ENCODE data around the gene CISD1. TPM values are rescaled to one million over a fixed set of nuclear protein-coding genes. Genes with fewer than 3 reads are reported as not detected.
A peak's percentile ranks its signal among the peaks of the same experiment; 100 is the strongest.

Gene CISD1
- polyA plus RNA-seq, 2 of the 4 experiments (the other 2 are of a cell fraction) = 48.1 to 102 TPM

GRCh38 chr10:58334817-58335305, 65.9 kb downstream of the CISD1 start, which contains the start of gene UBE2D1:
Gene UBE2D1, plus strand, starts transcription at chr10:58335006. Its CDS starts 196 bp downstream, at chr10:58335202.
- no peaks in the 10 kb centered on the region for H3K9me3 ChIP-seq
- CTCF ChIA-PET = interaction anchor here (0.6 to 1.8 kb wide), 4 partner anchors 10 to 151 kb away, joined by 3 to 6 read pairs (median 3); no protein-coding TSS in a partner anchor
- no peak for FAIRE-seq
- peak within 1 kb of the TSS; percentile 99 for H3K4me3 ChIP-seq
- peak within 1 kb of the TSS; percentile 91 for H3K4me2 ChIP-seq
- ATAC-seq = peak; percentile 94 to 98
- WGBS (ENCODE audit: missing lambda C conversion rate) = under 1% methylated on average over 26 of the region's 49 CpGs
- H3K4me1 ChIP-seq = peaks cover 11% of the 10 kb centered on the region; the same call in 2 of the 3 replicates
- POLR2A ChIA-PET = interaction anchor here (0.7 to 2.1 kb wide), 8 partner anchors 9 to 178 kb away, joined by 3 to 13 read pairs (median 6); partner anchors contain the start of genes BICC1 and TFAM
- H3K27ac ChIP-seq = peak within 1 kb of the TSS; percentile 88 to 91
- peak; percentile 77 to 80 for DNase-seq (ENCODE audit: low read depth in 1 of 2, low spot score in 1 of 2)
- no peak for TF ChIP-seq CEBPB (IDR thresholded peaks at IDR 0.05)
- TF ChIP-seq ATOH8 (CRISPR knock-in tag; IDR thresholded peaks at IDR 0.05; ENCODE audit: low read depth) = no peak
- TF ChIP-seq MAZ (IDR thresholded peaks at IDR 0.05; ENCODE audit: borderline replicate concordance, low read depth, low read length) = 0 out of 2 replicates have a peak, but pooled peaks have one; percentile 29
- TF ChIP-seq EHMT2 (IDR thresholded peaks at IDR 0.05; ENCODE audit: low read depth) = no peak
- no peak for TF ChIP-seq SMC3 (IDR thresholded peaks at IDR 0.05)
- no peak for TF ChIP-seq ESRRA (IDR thresholded peaks at IDR 0.05; ENCODE audit: borderline replicate concordance, low read length)
- TF ChIP-seq TFCP2L1 (CRISPR knock-in tag; IDR thresholded peaks at IDR 0.05) = no peak
- peak; percentile 20; the same call in 1 of the 2 replicates for TF ChIP-seq HMGXB4 (CRISPR knock-in tag; IDR thresholded peaks at IDR 0.05; ENCODE audit: borderline replicate concordance)
- TF ChIP-seq MYC (IDR thresholded peaks at IDR 0.05; ENCODE audit: borderline replicate concordance, low read length) = no peak
- TF ChIP-seq REST (IDR thresholded peaks at IDR 0.05) = no peak
- no peak for TF ChIP-seq HOXB5 (CRISPR knock-in tag; IDR thresholded peaks at IDR 0.05)
- no peak for TF ChIP-seq POLR2AphosphoS2 (conservative IDR thresholded peaks at IDR 0.05; ENCODE audit: low read length)
- no peak for TF ChIP-seq ZC3H11A (IDR thresholded peaks at IDR 0.05)
- TF ChIP-seq KDM5A (IDR thresholded peaks at IDR 0.05) = no peak
- TF ChIP-seq ELK1 (IDR thresholded peaks at IDR 0.05; ENCODE audit: low read depth, low read length) = no peak
- no peak for TF ChIP-seq ZNF302 (CRISPR knock-in tag; IDR thresholded peaks at IDR 0.05)
- peak; percentile 88; the same call in 1 of the 3 replicates for TF ChIP-seq BCL3 (IDR thresholded peaks at IDR 0.05)
- TF ChIP-seq NR3C1 (IDR thresholded peaks at IDR 0.05) = no peak
- TF ChIP-seq POLR2A (IDR thresholded peaks at IDR 0.05; ENCODE audit: low read length) = peak; percentile 96
- TF ChIP-seq MAX (IDR thresholded peaks at IDR 0.05) = peak; percentile 54; the same call in 1 of the 2 replicates
- no peak for TF ChIP-seq CHD2 (IDR thresholded peaks at IDR 0.05; ENCODE audit: low read length, partially characterized antibody)
- TF ChIP-seq CTCF (IDR thresholded peaks at IDR 0.05) = no peak
- TF ChIP-seq SREBF2 (IDR thresholded peaks at IDR 0.05) = no peak
- TF ChIP-seq ZSCAN20 (CRISPR knock-in tag; IDR thresholded peaks at IDR 0.05) = no peak
- TF ChIP-seq TP53 (CRISPR knock-in tag; IDR thresholded peaks at IDR 0.05) = no peak
- peak; percentile 96 for TF ChIP-seq PHF8 (IDR thresholded peaks at IDR 0.05; ENCODE audit: borderline replicate concordance, low read depth)
- TF ChIP-seq MAFK (IDR thresholded peaks at IDR 0.05; ENCODE audit: partially characterized antibody) = no peak
- no peak for TF ChIP-seq BHLHE40 (IDR thresholded peaks at IDR 0.05; ENCODE audit: low read depth, low read length)
- no peak for TF ChIP-seq FOSB (CRISPR knock-in tag; IDR thresholded peaks at IDR 0.05)
- peak; percentile 60 to 78; a peak in 4 of 5 replicates for TF ChIP-seq JUN (IDR thresholded peaks at IDR 0.05)
- no peak for TF ChIP-seq KDM1A (IDR thresholded peaks at IDR 0.05; ENCODE audit: low read depth)

All from A549 (cell line).